ENCODE results near the gene LHFPL6. TPM values are rescaled to one million over a fixed set of nuclear protein-coding genes. Genes with fewer than 3 reads are reported as not detected.

The LHFPL6 gene
- total RNA-seq, 3 donors from 2014 or later (not counting 1 experiment from before 2014, with no cell fraction given) = not detected

- no CpG with 5 or more reads among the region's 1 CpG for WGBS (ENCODE audit: insufficient coverage)
- intact Hi-C loops (cut with micrococcal nuclease) = no loop called here
Measured at GRCh38 chr13:39561971-39562370, 41.0 kb downstream of the LHFPL6 start.

GRCh38 chr13:39559847-39560246 is 43.1 kb downstream of the LHFPL6 start:
- Mint-ChIP-seq H3K9me3 (peaks cover 0 to 4% of the 10 kb centered on the region in 2 donors), H3K27me3 (ENCODE audit: low read depth in 2 of 2) (no peaks in the 10 kb centered on the region), H3K4me3 (no peak overlapping the region), H3K36me3 (no peaks in the 10 kb centered on the region), H3K4me1 (no peaks in the 10 kb centered on the region), H3K27ac (no peak overlapping the region)
- intact Hi-C loops (cut with micrococcal nuclease) = no loop called here
- no peaks in the 10 kb centered on the region for H3K4me1 ChIP-seq (ENCODE audit: control insufficient read depth, insufficient read depth, low read length)
- WGBS (ENCODE audit: insufficient coverage) = 79% methylated on average over 2 of the region's 3 CpGs
- DNase-seq (no peak), ATAC-seq (no peak)
- H3K4me3 ChIP-seq (ENCODE audit: low read length) = no peak overlapping the region
- no peak overlapping the region for H3K27ac ChIP-seq (ENCODE audit: low read length)
- H3K36me3 ChIP-seq (ENCODE audit: control insufficient read depth, insufficient read depth, low read length) = no peaks in the 10 kb centered on the region
- TF ChIP-seq CTCF (IDR thresholded peaks at IDR 0.05) = no peak
- no peaks in the 10 kb centered on the region for H3K9me3 ChIP-seq (ENCODE audit: control insufficient read depth, insufficient read depth, low read length)
- no peaks in the 10 kb centered on the region for H3K27me3 ChIP-seq (ENCODE audit: control insufficient read depth, insufficient read depth, low read length)

More at GRCh38 chr13:39561971-39562370, 41.0 kb downstream of the LHFPL6 start:
- no peak overlapping the region for H3K4me3 ChIP-seq (ENCODE audit: low read length)
- Mint-ChIP-seq H3K27me3 (ENCODE audit: low read depth in 2 of 2) (no peaks in the 10 kb centered on the region), H3K36me3 (no peaks in the 10 kb centered on the region), H3K4me1 (no peaks in the 10 kb centered on the region), H3K9me3 (peaks cover 0 to 3% of the 10 kb centered on the region in 2 donors), H3K4me3 (no peak overlapping the region), H3K27ac (no peak overlapping the region)
- no peaks in the 10 kb centered on the region for H3K4me1 ChIP-seq (ENCODE audit: control insufficient read depth, insufficient read depth, low read length)
- no peak for TF ChIP-seq CTCF (IDR thresholded peaks at IDR 0.05)
- H3K36me3 ChIP-seq (ENCODE audit: control insufficient read depth, insufficient read depth, low read length) = no peaks in the 10 kb centered on the region
- no peak for ATAC-seq
- no peaks in the 10 kb centered on the region for H3K9me3 ChIP-seq (ENCODE audit: control insufficient read depth, insufficient read depth, low read length)
- no peak overlapping the region for H3K27ac ChIP-seq (ENCODE audit: low read length)
- no peaks in the 10 kb centered on the region for H3K27me3 ChIP-seq (ENCODE audit: control insufficient read depth, insufficient read depth, low read length)
- no peak for DNase-seq

- Histone ChIP-seq H3K27me3 (ENCODE audit: control insufficient read depth, insufficient read depth, low read length) (no peaks in the 10 kb centered on the region), H3K4me3 (ENCODE audit: low read length) (no peak overlapping the region), H3K4me1 (ENCODE audit: control insufficient read depth, insufficient read depth, low read length) (no peaks in the 10 kb centered on the region), H3K27ac (ENCODE audit: low read length) (no peak overlapping the region), H3K9me3 (ENCODE audit: control insufficient read depth, insufficient read depth, low read length) (no peaks in the 10 kb centered on the region), H3K36me3 (ENCODE audit: control insufficient read depth, insufficient read depth, low read length) (no peaks in the 10 kb centered on the region)
- no peak for TF ChIP-seq CTCF (IDR thresholded peaks at IDR 0.05)
- intact Hi-C loops (cut with micrococcal nuclease) = no loop called here
- H3K27me3 Mint-ChIP-seq (ENCODE audit: low read depth in 2 of 2) = no peaks in the 10 kb centered on the region
- no peaks in the 10 kb centered on the region for H3K4me1 Mint-ChIP-seq
- whole genome bisulfite sequencing (ENCODE audit: insufficient coverage) = 89% methylated on average over 12 of the region's 12 CpGs
- no peak for ATAC-seq
- H3K36me3 Mint-ChIP-seq = no peaks in the 10 kb centered on the region
- H3K9me3 Mint-ChIP-seq = peaks cover 0 to 9% of the 10 kb centered on the region in 2 donors
- no peak overlapping the region for H3K27ac Mint-ChIP-seq
- H3K4me3 Mint-ChIP-seq = no peak overlapping the region
- DNase-seq = no peak
Measured at GRCh38 chr13:39557285-39557955, 45.6 kb downstream of the LHFPL6 start.

GRCh38 chr13:39556866-39557265 is 46.1 kb downstream of the LHFPL6 start:
- no peaks in the 10 kb centered on the region for H3K36me3 Mint-ChIP-seq
- Histone ChIP-seq H3K9me3 (ENCODE audit: control insufficient read depth, insufficient read depth, low read length) (no peaks in the 10 kb centered on the region), H3K27ac (ENCODE audit: low read length) (no peak overlapping the region), H3K36me3 (ENCODE audit: control insufficient read depth, insufficient read depth, low read length) (no peaks in the 10 kb centered on the region), H3K4me3 (ENCODE audit: low read length) (no peak overlapping the region), H3K27me3 (ENCODE audit: control insufficient read depth, insufficient read depth, low read length) (no peaks in the 10 kb centered on the region), H3K4me1 (ENCODE audit: control insufficient read depth, insufficient read depth, low read length) (no peaks in the 10 kb centered on the region)
- no peaks in the 10 kb centered on the region for H3K27me3 Mint-ChIP-seq (ENCODE audit: low read depth in 2 of 2)
- TF ChIP-seq CTCF (IDR thresholded peaks at IDR 0.05) = no peak
- DNase-seq = no peak
- no peak for ATAC-seq
- intact Hi-C loops (cut with micrococcal nuclease) = no loop called here
- H3K27ac Mint-ChIP-seq = no peak overlapping the region
- no peaks in the 10 kb centered on the region for H3K4me1 Mint-ChIP-seq
- H3K4me3 Mint-ChIP-seq = no peak overlapping the region
- peaks cover 0 to 9% of the 10 kb centered on the region in 2 donors for H3K9me3 Mint-ChIP-seq
- 71% methylated on average over 1 of the region's 1 CpG for WGBS (ENCODE audit: insufficient coverage)

All from natural killer cell (primary cell).